Measurements from ENCODE around the gene RGS5.

GRCh38 chr1:163241746-163242145 lies 39.0 kb upstream of the RGS5 start:
- no peak for TF ChIP-seq CTCF (IDR thresholded peaks at IDR 0.05)
- no peak for TF ChIP-seq POLR2A (IDR thresholded peaks at IDR 0.05)
- no peak for TF ChIP-seq EP300 (IDR thresholded peaks at IDR 0.05)
- TF ChIP-seq POLR2AphosphoS5 (IDR thresholded peaks at IDR 0.05) = no peak

Data from suprapubic skin (tissue), 4 donors.